ENCODE measurements around the gene ARHGAP10. TPM values are rescaled to one million over a fixed set of nuclear protein-coding genes. Genes with fewer than 3 reads are reported as not detected.

The ARHGAP10 gene
- total and polyA plus RNA-seq, 10 of the 15 experiments (the other 5 are each of a cell fraction or from before 2014, with no cell fraction given): 1.3 to 25.8 (median 17.2) TPM

- TF ChIP-seq ATF2 (IDR thresholded peaks at IDR 0.05; ENCODE audit: low read length) (no peak), ELK1 (IDR thresholded peaks at IDR 0.05; ENCODE audit: low read depth, low read length) (no peak), MYB (IDR thresholded peaks at IDR 0.05; ENCODE audit: borderline replicate concordance, low read depth, low read length) (no peak)
Observed at GRCh38 chr4:147825451-147826287, 93.8 kb downstream of the ARHGAP10 start (continued).

- no peak overlapping the region for H3K9ac ChIP-seq (ENCODE audit: control insufficient read depth, insufficient read depth, low read length)
Observed at GRCh38 chr4:147826288-147826646, 94.4 kb downstream of the ARHGAP10 start.

More at GRCh38 chr4:147826288-147826646, 94.4 kb downstream of the ARHGAP10 start:
- WGBS (ENCODE audit: insufficient coverage, insufficient replicate concordance, low lambda C conversion rate, missing lambda C conversion rate): 73% methylated on average over 5 of the region's 5 CpGs
- peaks cover 5 to 8% of the 10 kb centered on the region in 2 experiments for H3K36me3 ChIP-seq (ENCODE audit: control insufficient read depth in 2 of 2, insufficient read depth in 2 of 2, low read length in 1 of 2)
- no peak overlapping the region for H3K27ac ChIP-seq (ENCODE audit: control insufficient read depth, insufficient read depth)
- H4K20me1 ChIP-seq (ENCODE audit: control insufficient read depth, insufficient read depth): no peaks in the 10 kb centered on the region
- H3K27me3 ChIP-seq (replicated peaks in 1 of 2; ENCODE audit: control insufficient read depth in 2 of 2, insufficient read depth in 2 of 2, low read length in 1 of 2): no peaks in the 10 kb centered on the region
- RAD21 ChIA-PET (ENCODE audit: unreplicated experiment): no interaction called here
- H2AFZ ChIP-seq (ENCODE audit: control insufficient read depth, low read depth, low read length): no peak overlapping the region
- in situ Hi-C loops (cut with MboI): no loop called here
- SMC1A ChIA-PET (ENCODE audit: uncharacterized antibody, unreplicated experiment): interaction anchor here (0.6 to 5.6 kb wide), 3 partner anchors 40 to 1068 kb away, joined by 3 to 29 read pairs (median 3); no protein-coding TSS in a partner anchor
- POLR2A ChIA-PET: interaction anchor here (0.6 kb wide), 1 partner anchor 141 kb away, joined by 7 read pairs; no protein-coding TSS in a partner anchor
- no TSS peak for BruUV-seq (replicated peaks)
- intact Hi-C loops (cut with micrococcal nuclease; ENCODE audit: unreplicated experiment): no loop called here
- peaks cover 5% of the 10 kb centered on the region for H3K4me1 ChIP-seq (ENCODE audit: control insufficient read depth, insufficient read depth, low read length)
- peaks cover 10% of the 10 kb centered on the region for H3K79me2 ChIP-seq (ENCODE audit: control insufficient read depth, insufficient read depth, low read length)
- CTCF ChIA-PET: interaction anchor here (0.9 to 4.0 kb wide), 3 partner anchors 15 to 142 kb away, joined by 3 to 14 read pairs (median 4); partner anchors contain the start of gene PRMT9
- H3K4me2 ChIP-seq (ENCODE audit: control insufficient read depth, insufficient read depth): no peak overlapping the region
- ATAC-seq (no peak), DNase-seq (ENCODE audit: low read depth, low spot score) (no peak), FAIRE-seq (no peak)
- H3K4me3 ChIP-seq: no peak overlapping the region
- no peaks in the 10 kb centered on the region; the same call in 2 of the 3 replicates for H3K9me3 ChIP-seq (replicated peaks; ENCODE audit: control insufficient read depth, insufficient read depth, low read length)
- TF ChIP-seq PKNOX1 (IDR thresholded peaks at IDR 0.05): no peak

All from GM12878 (cell line).